ENCODE results near the gene SWAP70.

DNA sequence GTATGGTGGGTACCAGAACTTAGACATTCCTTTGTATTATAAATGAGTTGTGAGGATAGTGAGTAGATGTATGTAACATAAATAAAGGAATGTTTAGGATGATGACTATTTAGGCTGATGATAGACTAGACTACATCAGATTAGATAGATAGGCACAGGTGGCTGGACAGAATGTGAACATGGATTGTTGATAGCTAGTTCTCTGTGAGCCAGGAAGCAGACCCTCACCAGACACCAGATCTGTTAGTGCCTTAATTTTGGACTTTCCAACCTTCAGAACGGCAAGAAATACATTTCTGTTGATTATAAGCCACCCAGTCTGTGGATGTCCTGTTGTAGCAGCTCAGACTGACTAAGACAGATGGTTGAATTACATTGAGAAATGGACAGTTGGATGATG is 99.4 kb downstream of the SWAP70 start:
- TF ChIP-seq, protein P1, sequence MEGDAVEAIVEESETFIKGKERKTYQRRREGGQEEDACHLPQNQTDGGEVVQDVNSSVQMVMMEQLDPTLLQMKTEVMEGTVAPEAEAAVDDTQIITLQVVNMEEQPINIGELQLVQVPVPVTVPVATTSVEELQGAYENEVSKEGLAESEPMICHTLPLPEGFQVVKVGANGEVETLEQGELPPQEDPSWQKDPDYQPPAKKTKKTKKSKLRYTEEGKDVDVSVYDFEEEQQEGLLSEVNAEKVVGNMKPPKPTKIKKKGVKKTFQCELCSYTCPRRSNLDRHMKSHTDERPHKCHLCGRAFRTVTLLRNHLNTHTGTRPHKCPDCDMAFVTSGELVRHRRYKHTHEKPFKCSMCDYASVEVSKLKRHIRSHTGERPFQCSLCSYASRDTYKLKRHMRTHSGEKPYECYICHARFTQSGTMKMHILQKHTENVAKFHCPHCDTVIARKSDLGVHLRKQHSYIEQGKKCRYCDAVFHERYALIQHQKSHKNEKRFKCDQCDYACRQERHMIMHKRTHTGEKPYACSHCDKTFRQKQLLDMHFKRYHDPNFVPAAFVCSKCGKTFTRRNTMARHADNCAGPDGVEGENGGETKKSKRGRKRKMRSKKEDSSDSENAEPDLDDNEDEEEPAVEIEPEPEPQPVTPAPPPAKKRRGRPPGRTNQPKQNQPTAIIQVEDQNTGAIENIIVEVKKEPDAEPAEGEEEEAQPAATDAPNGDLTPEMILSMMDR (conservative IDR thresholded peaks at IDR 0.05): no peak
- no peak for TF ChIP-seq EZH2 (IDR thresholded peaks at IDR 0.05; ENCODE audit: low read depth)

All from PC-9 (cell line).